ENCODE results near the gene ZBTB24. TPM values are rescaled to one million over a fixed set of nuclear protein-coding genes. Genes with fewer than 3 reads are reported as not detected.
"Not testable (repeated sequence)": the region's sequence is repeated elsewhere in the genome, so short reads cannot be mapped to it uniquely, and the experiment has no call there.

The ZBTB24 gene
- total RNA-seq, 1 donor from 2014 or later, result 6.3 TPM

DNA sequence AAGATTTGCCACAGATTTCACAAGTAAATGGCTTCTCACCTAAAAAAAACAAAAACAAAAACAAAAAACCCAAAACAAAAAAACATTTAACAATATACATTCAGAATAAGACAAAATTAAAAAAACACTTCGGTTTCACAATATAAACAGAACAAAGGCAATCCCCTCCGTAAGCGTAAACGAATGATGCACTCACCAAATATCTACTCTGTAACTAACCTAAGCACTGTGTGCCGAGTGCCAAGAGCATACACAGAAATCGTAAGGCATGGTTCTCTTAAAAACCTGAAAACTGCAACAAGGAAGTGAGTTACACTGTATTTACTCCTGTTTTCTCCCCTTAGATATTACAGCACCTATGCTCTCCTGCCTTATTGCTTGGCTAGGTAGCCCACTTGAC lies 15.3 kb downstream of the ZBTB24 start:
- no peak for DNase-seq (ENCODE audit: low read depth)
- Histone ChIP-seq H3K27me3 (ENCODE audit: control insufficient read depth, insufficient read depth, low read length) (no peaks in the 10 kb centered on the region), H3K36me3 (ENCODE audit: control insufficient read depth, insufficient read depth, low read length) (peaks cover 15% of the 10 kb centered on the region), H3K4me3 (ENCODE audit: low read depth, low read length) (no peak overlapping the region)
- TF ChIP-seq CTCF (IDR thresholded peaks at IDR 0.05; ENCODE audit: insufficient read depth, low read length, severe bottlenecking), result no peak
- FAIRE-seq, result no peak

DNA sequence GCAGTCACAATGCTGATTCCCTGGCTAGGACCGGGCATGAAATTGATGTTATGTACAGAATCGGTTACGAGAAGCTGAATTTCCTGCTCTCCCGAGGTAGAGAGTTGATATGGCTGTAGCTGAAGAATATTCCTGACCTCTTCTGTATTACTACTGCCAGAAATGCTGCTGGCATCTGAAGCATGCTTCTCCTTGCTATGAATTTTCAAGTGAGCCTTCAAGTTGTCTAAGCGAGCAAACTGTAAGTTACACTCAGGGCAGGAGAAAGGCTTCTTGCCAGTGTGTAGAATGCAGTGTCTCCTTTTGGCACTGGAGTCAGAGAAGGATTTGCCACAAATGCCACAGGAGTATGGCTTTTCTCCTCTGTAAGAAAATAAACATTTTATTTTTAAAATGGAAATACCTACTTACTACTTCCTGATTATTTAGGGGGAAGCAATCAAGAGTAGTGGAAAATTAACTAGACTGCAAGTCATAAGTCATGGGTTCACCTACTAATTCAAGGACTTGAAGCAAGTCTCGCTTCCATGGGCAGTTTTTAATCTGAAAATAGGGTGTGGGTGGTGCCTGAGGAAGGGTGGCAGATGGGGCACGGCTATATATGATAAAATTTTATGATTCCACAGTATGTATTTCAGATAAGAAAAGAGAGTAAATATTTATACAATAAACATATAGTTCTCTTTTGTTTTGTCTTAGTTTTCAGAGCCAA lies 16.7 kb downstream of the ZBTB24 start:
- Histone ChIP-seq H3K4me3 (ENCODE audit: low read depth, low read length) (no peak overlapping the region), H3K36me3 (ENCODE audit: control insufficient read depth, insufficient read depth, low read length) (peaks cover 10% of the 10 kb centered on the region), H3K27me3 (ENCODE audit: control insufficient read depth, insufficient read depth, low read length) (no peaks in the 10 kb centered on the region)
- FAIRE-seq, result no peak
- DNase-seq (ENCODE audit: low read depth), result no peak
- TF ChIP-seq CTCF (IDR thresholded peaks at IDR 0.05; ENCODE audit: insufficient read depth, low read length, severe bottlenecking), result no peak

GRCh38 chr6:109465772-109466171 lies 17.2 kb downstream of the ZBTB24 start:
- no peak for TF ChIP-seq CTCF (IDR thresholded peaks at IDR 0.05; ENCODE audit: insufficient read depth, low read length, severe bottlenecking)
- Histone ChIP-seq H3K4me3 (ENCODE audit: low read depth, low read length) (no peak overlapping the region), H3K36me3 (ENCODE audit: control insufficient read depth, insufficient read depth, low read length) (peaks cover 8% of the 10 kb centered on the region), H3K27me3 (ENCODE audit: control insufficient read depth, insufficient read depth, low read length) (no peaks in the 10 kb centered on the region)
- FAIRE-seq, result no peak
- DNase-seq (ENCODE audit: low read depth), result no peak

DNA sequence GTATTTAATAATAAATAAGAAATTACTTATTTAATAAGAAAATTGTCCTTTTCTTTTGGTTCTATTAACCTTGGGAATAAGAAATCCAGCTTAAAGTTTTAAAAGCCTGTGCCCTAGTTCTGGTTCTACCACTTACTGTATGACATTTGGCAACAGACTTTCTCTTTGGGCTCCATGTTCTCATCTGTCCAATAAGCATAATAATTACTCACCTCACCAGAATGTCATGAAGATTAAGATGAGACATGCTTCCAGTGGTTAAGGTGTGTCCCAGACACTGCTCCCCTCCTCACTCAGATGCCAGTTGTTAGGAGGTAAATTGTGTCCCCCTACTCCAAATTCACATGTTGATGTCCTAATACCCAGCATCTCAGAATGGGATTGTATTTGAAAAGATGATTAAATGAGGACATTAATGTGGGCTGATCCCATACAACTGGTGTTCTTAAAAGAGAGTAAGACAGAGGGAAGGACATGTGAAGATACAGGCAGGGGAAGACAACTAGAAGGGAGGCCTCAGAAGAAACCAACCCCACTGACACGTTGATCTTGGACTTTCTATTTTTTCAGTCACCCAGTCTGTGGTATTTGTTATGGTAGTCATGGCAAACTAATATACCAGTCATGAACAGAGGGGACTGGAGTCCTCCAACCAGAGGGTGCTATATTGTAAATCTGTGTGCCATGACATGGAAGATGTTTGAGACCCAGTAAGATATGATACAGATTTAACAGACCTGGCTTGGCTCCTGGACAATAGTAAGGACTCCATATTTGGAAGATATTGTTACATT lies 21.1 kb downstream of the ZBTB24 start:
- Histone ChIP-seq H3K36me3 (ENCODE audit: control insufficient read depth, insufficient read depth, low read length) (peaks cover 4% of the 10 kb centered on the region), H3K27me3 (ENCODE audit: control insufficient read depth, insufficient read depth, low read length) (no peaks in the 10 kb centered on the region), H3K4me3 (ENCODE audit: low read depth, low read length) (no peak overlapping the region)
- no peak for FAIRE-seq
- TF ChIP-seq CTCF (IDR thresholded peaks at IDR 0.05; ENCODE audit: insufficient read depth, low read length, severe bottlenecking), result no peak
- DNase-seq (ENCODE audit: low read depth), result peak; percentile 83

DNA sequence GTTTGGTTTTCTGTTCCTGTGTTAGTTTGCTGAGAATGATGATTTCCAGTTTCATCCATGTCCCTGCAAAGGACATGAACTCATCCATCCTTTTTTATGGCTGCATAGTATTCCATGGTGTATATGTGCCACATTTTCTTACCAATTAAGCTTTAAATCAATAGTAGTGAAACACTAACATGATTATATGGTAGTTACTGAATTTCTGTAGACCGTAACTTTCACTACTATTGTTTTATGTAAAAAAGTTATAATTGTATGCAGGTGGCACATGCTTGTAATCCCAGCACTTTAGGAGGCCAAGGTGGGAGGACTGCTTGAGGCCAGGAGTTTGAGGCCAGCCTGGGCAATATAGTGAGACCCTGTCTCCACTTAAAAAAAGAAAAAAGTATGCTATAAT lies 21.8 kb downstream of the ZBTB24 start:
- not testable (repeated sequence) for DNase-seq (ENCODE audit: low read depth); H3K4me3 ChIP-seq (ENCODE audit: low read depth, low read length); FAIRE-seq; H3K27me3 ChIP-seq (ENCODE audit: control insufficient read depth, insufficient read depth, low read length); H3K36me3 ChIP-seq (ENCODE audit: control insufficient read depth, insufficient read depth, low read length)

DNA sequence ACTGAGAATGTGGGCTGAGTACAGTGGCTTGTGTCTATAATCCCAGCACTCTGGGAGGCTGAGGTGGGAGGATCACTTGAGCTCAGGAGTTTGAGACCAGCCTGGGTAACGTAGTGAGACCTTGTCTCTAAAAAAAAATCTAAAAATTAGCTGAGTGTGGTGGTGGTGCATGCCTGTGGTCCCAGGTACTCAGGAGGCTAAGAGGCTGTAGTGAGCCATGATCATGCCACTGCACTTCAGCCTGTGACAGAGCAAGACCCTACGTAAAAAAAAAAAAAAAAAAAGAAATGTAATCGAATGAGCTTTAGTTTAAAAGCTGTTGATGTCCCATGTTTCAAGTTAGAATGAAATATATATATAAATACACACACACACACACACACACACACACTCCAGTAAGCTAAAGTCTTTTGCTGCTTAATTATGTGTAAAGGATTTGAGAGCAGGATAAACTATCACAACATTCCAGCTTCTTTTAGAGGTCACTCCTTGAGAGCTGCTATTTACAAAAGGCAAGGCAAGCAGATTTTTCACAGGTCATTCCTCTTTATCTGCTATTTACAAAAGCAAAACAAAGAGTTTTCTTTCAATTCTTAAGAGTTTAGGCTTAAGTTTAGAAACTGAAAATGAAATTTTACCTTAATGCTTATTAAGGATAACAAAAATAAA lies 22.7 kb downstream of the ZBTB24 start:
- no peaks in the 10 kb centered on the region for H3K27me3 ChIP-seq (ENCODE audit: control insufficient read depth, insufficient read depth, low read length)
- TF ChIP-seq CTCF (IDR thresholded peaks at IDR 0.05; ENCODE audit: insufficient read depth, low read length, severe bottlenecking), result no peak
- no peak for FAIRE-seq

More for the DNA sequence above, 22.7 kb downstream of the ZBTB24 start:
- Histone ChIP-seq H3K4me3 (ENCODE audit: low read depth, low read length) (no peak overlapping the region), H3K36me3 (ENCODE audit: control insufficient read depth, insufficient read depth, low read length) (peaks cover 1% of the 10 kb centered on the region)
- no peak for DNase-seq (ENCODE audit: low read depth)

Data from bronchial epithelial cell (primary cell).